B cell (primary cell): ENCODE results near the gene HEBP2. TPM values are rescaled to one million over a fixed set of nuclear protein-coding genes. Genes with fewer than 3 reads are reported as not detected.
"Not testable (repeated sequence)": the region's sequence is repeated elsewhere in the genome, so short reads cannot be mapped to it uniquely, and the experiment has no call there.

Experiments
- ATAC-seq: fragments of 200-7000 bp; cut with Tn5 transposase; one replicate; pipeline ENCODE4 v1.10.0; 2021; ENCODE audit warnings: low read depth, mild to moderate bottlenecking, moderate number of reproducible peaks, moderate library complexity
- CTCF ChIA-PET: fragments of 350-600 bp; sonication (Branson Sonifier 250); formaldehyde crosslinking; loops from one replicate; lab custom pipeline; 2021; ENCODE audit warnings: antibody characterized with exemption, inconsistent platforms; lab: Charles Lee
- POLR2A ChIA-PET: fragments of 350-600 bp; sonication (Branson Sonifier 250); formaldehyde crosslinking; loops from one replicate; lab custom pipeline; 2021; ENCODE audit warnings: antibody characterized with exemption; lab: Charles Lee
- DNase-seq: peaks from one replicate; pipeline ENCODE4 v3.0.0; 2013
- H2AFZ ChIP-seq: 2 replicates; pipeline ENCODE4 v1.6.1; 2012; ENCODE audit warnings: mild to moderate bottlenecking, low read depth, low read length; ENCODE audit not compliant: insufficient read depth, poor library complexity, severe bottlenecking
- H3K27ac ChIP-seq, 2 donors: 1 replicate in 1 of 2; 2 replicates in 1 of 2; pipeline ENCODE4 v1.5.1; 2012 to 2013; ENCODE audit warnings: low read length in 2 of 2, mild to moderate bottlenecking in 2 of 2, moderate library complexity in 1 of 2
- H3K27me3 ChIP-seq, 4 experiments: fragments of 200-600 bp in 1 of 4; sonication (generic) in 1 of 4; replicated peaks in 1 of 4; 1 replicate in 2 of 4; 2 replicates in 2 of 4; pipeline versions ENCODE4 v1.6.1 to v1.7.0; 2013 to 2016; ENCODE audit warnings: low read length in 3 of 4, mild to moderate bottlenecking in 2 of 4, mixed read lengths in 1 of 4, moderate library complexity in 1 of 4; ENCODE audit not compliant: insufficient read depth in 4 of 4, control insufficient read depth in 3 of 4; ENCODE audit errors: control extremely low read depth in 1 of 4
- H3K36me3 ChIP-seq, 2 experiments: replicated peaks in 1 of 2; 1 replicate in 1 of 2; 2 replicates in 1 of 2; pipeline versions ENCODE4 v1.6.1 to v1.7.1; 2013; ENCODE audit warnings: low read length in 1 of 2; ENCODE audit not compliant: insufficient read depth in 2 of 2, control insufficient read depth in 1 of 2; ENCODE audit errors: control extremely low read depth in 1 of 2, extremely low read depth in 1 of 2
- H3K4me1 ChIP-seq, 2 donors: fragments of 200-600 bp in 1 of 2; sonication (generic) in 1 of 2; 1 replicate in 1 of 2; 2 replicates in 1 of 2; pipeline versions ENCODE4 v1.5.1 to v1.6.1; 2013 to 2017; ENCODE audit warnings: low read length in 2 of 2; ENCODE audit not compliant: control insufficient read depth in 2 of 2, insufficient read depth in 2 of 2
- H3K4me2 ChIP-seq: replicated peaks from 2 replicates; pipeline ENCODE3; 2012; ENCODE audit warnings: mild to moderate bottlenecking, low read depth, low read length; ENCODE audit not compliant: poor library complexity, severe bottlenecking
- H3K4me3 ChIP-seq, 5 experiments: fragments of 200-600 bp in 1 of 5; sonication (generic) in 1 of 5; 1 replicate in 3 of 5; 2 replicates in 2 of 5; pipeline versions ENCODE4 v1.5.1 to v1.7.0; 2011 to 2016; ENCODE audit warnings: low read length in 4 of 5, mild to moderate bottlenecking in 4 of 5, low read depth in 2 of 5, control low read depth in 1 of 5, moderate library complexity in 1 of 5; ENCODE audit not compliant: insufficient read depth in 1 of 5; ENCODE audit errors: control extremely low read depth in 1 of 5, extremely low read depth in 1 of 5
- H3K79me2 ChIP-seq: fragments of 200-600 bp; sonication (generic); one replicate; pipeline ENCODE4 v1.6.0; 2016; ENCODE audit warnings: low read length; ENCODE audit not compliant: control insufficient read depth, insufficient read depth
- H3K9ac ChIP-seq: fragments of 200-600 bp; sonication (generic); 2 replicates; pipeline ENCODE4 v1.6.1; 2017; ENCODE audit warnings: mild to moderate bottlenecking, low read length, moderate library complexity
- H3K9me3 ChIP-seq, 3 donors: one replicate each; pipeline versions ENCODE4 v1.6.1 to v1.7.1; 2013; ENCODE audit warnings: low read length in 2 of 3; ENCODE audit not compliant: control insufficient read depth in 2 of 3, insufficient read depth in 1 of 3; ENCODE audit errors: control extremely low read depth in 1 of 3
- H4K20me1 ChIP-seq: 2 replicates; pipeline ENCODE4 v1.6.0; 2012; ENCODE audit warnings: mild to moderate bottlenecking, low read length; ENCODE audit not compliant: insufficient read depth, control insufficient read depth, poor library complexity, severe bottlenecking
- H3K27ac Mint-ChIP-seq: one replicate; pipeline ENCODE4 v1.8.0; 2021; ENCODE audit warnings: mixed read lengths
- H3K27me3 Mint-ChIP-seq: one replicate; pipeline ENCODE4 v1.8.0; 2021; ENCODE audit warnings: mixed read lengths
- H3K4me1 Mint-ChIP-seq: one replicate; pipeline ENCODE4 v1.8.0; 2021; ENCODE audit warnings: mixed read lengths
- H3K4me3 Mint-ChIP-seq: one replicate; pipeline ENCODE4 v1.8.0; 2021; ENCODE audit warnings: mixed read lengths
- H3K9me3 Mint-ChIP-seq: one replicate; pipeline ENCODE4 v1.8.0; 2022; ENCODE audit warnings: mixed read lengths; ENCODE audit not compliant: insufficient read depth
- EZH2 ChIP-seq: IDR thresholded peaks from 2 replicates; pipeline ENCODE4 v1.6.1; 2012; ENCODE audit warnings: borderline replicate concordance, low read depth, mild to moderate bottlenecking, moderate library complexity, low read length; ENCODE audit not compliant: insufficient read depth, poor library complexity, severe bottlenecking
- WGBS: methylation state at CpG from one replicate; pipeline ENCODE4 v1.1.5; 2013; ENCODE audit warnings: missing lambda C conversion rate; ENCODE audit not compliant: insufficient coverage; 5-methylcytosine and 5-hydroxymethylcytosine counted together
- intact Hi-C: fragments of 100-400 bp; cut with micrococcal nuclease; formaldehyde crosslinking; loops from one replicate; pipeline ENCODE4 v1.10.0; 2022
- polyA plus RNA-seq: library from polyadenylated mRNA; depleted of rRNA; stranded (reverse); fragments of >200 nt; gene quantifications from 2 replicates; pipeline ENCODE4 v1.2.3, GENCODE V29; 2012
- total RNA-seq, 2 donors: library from RNA; stranded (reverse); fragments of 120-200 nt in 1 of 2; gene quantifications; 1 replicate in 1 of 2; 2 replicates in 1 of 2; pipeline versions ENCODE4 v1.2.3 to v1.2.4, GENCODE V29; 2013 to 2022
- TF ChIP-seq, protein P1 (sequence below): fragments of 200-600 bp; IDR thresholded peaks from one replicate; pipeline ENCODE4 v1.8.0; 2022; ENCODE audit warnings: antibody characterized with exemption, mild to moderate bottlenecking

HEBP2 gene
- total and polyA plus RNA-seq, 2 donors (not counting 1 experiment from before 2014, with no cell fraction given), result 12.4 to 35.1 TPM

DNA sequence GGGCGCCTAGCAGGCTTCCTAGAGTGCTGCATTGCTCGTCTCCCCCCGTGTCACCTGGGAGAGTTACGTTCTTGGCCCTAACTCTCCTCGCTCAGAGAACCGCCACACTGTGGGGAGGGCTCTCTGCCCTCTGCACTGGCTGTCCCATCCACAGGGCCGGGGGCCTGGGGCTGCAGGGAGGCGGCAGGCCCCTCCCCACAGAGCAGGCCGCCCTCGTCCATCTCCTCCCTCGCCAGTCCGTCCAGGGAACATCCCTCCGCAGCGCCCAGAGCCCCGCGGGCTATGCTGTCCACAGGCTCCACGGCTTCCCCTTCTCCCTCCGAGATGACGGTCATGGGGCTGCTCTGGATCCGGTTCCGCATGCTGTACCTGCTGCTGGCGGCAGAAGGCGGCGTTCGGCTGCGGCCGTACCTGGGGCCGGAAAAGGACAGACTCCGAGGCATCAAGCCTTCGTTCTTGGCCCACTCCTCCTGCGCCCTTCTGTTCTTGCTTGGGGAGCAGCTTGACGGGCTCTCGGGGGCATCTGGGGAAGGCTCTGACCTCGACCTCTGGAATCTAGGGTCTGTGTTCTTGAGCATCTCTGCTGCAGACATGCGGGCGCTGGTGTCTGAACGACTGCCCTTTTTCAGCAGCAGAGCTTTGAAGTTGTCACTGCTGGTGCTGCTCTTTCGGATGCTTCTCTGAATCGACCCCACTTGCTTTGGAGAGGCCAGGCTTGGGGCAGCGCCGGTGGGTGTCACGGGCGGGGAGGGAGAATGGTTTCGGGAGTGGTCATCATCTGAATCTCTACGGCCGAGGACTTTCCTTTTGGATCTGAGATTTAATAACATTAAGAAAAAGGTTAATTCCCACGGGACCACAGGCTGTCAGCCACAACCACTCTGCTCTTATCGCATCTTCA, 20.2 kb downstream of the HEBP2 start:
- DNase-seq (no peak), ATAC-seq (no peak)
- H3K4me3 Mint-ChIP-seq, result no peak overlapping the region
- TF ChIP-seq EZH2, result no peak
- TF ChIP-seq, protein P1, sequence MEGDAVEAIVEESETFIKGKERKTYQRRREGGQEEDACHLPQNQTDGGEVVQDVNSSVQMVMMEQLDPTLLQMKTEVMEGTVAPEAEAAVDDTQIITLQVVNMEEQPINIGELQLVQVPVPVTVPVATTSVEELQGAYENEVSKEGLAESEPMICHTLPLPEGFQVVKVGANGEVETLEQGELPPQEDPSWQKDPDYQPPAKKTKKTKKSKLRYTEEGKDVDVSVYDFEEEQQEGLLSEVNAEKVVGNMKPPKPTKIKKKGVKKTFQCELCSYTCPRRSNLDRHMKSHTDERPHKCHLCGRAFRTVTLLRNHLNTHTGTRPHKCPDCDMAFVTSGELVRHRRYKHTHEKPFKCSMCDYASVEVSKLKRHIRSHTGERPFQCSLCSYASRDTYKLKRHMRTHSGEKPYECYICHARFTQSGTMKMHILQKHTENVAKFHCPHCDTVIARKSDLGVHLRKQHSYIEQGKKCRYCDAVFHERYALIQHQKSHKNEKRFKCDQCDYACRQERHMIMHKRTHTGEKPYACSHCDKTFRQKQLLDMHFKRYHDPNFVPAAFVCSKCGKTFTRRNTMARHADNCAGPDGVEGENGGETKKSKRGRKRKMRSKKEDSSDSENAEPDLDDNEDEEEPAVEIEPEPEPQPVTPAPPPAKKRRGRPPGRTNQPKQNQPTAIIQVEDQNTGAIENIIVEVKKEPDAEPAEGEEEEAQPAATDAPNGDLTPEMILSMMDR, result no peak
- no peaks in the 10 kb centered on the region for H3K9me3 Mint-ChIP-seq
- peaks cover 2% of the 10 kb centered on the region for H3K27me3 Mint-ChIP-seq
- Histone ChIP-seq H3K36me3 (no peaks in the 10 kb centered on the region), H3K79me2 (no peaks in the 10 kb centered on the region), H3K27ac (no peak overlapping the region), H3K4me1 (no peaks in the 10 kb centered on the region), H3K4me2 (no peak overlapping the region), H2AFZ (no peak overlapping the region), H3K27me3 (no peaks in the 10 kb centered on the region), H3K9ac (no peak overlapping the region), H4K20me1 (no peaks in the 10 kb centered on the region), H3K9me3 (no peaks in the 10 kb centered on the region), H3K4me3 (no peak overlapping the region)
- CTCF ChIA-PET, result interaction anchor here (8.2 to 10.6 kb wide), 2 partner anchors 85 to 94 kb away, joined by 92 to 127 read pairs; no protein-coding TSS in a partner anchor
- no peak overlapping the region for H3K27ac Mint-ChIP-seq
- POLR2A ChIA-PET, result no interaction called here
- H3K4me1 Mint-ChIP-seq, result no peaks in the 10 kb centered on the region
- WGBS, result 95% methylated on average over 43 of the region's 48 CpGs
- intact Hi-C loops, result no loop called here

- H3K27me3 ChIP-seq, H3K27ac Mint-ChIP-seq, ATAC-seq, H3K4me3 ChIP-seq, H3K9me3 ChIP-seq, H3K9ac ChIP-seq, H3K27ac ChIP-seq, H2AFZ ChIP-seq, H3K79me2 ChIP-seq, H3K4me1 Mint-ChIP-seq, H3K4me1 ChIP-seq, H4K20me1 ChIP-seq, DNase-seq, H3K9me3 Mint-ChIP-seq, intact Hi-C loops, H3K36me3 ChIP-seq, H3K27me3 Mint-ChIP-seq, H3K4me3 Mint-ChIP-seq, H3K4me2 ChIP-seq, POLR2A ChIA-PET: not testable (repeated sequence)
- 99% methylated on average over 7 of the region's 7 CpGs for WGBS
- CTCF ChIA-PET, result interaction anchor here (0.8 to 10.6 kb wide), 4 partner anchors 9 to 99 kb away, joined by 3 to 127 read pairs (median 48); no protein-coding TSS in a partner anchor
Observed at GRCh38 chr6:138425256-138425655, 21.2 kb downstream of the HEBP2 start.
